Hair follicle dermal papilla cell (primary cell): ENCODE data around the gene GAPDH. TPM values are rescaled to one million over a fixed set of nuclear protein-coding genes. Genes with fewer than 3 reads are reported as not detected.

Experiments used
- small RNA-seq: library from RNA; depleted of rRNA; stranded (forward); fragments of <200 nt; gene quantifications from one replicate; pipeline ENCODE3, GENCODE V24; 2012
- total RNA-seq: library from RNA; depleted of rRNA; stranded (reverse); fragments of >200 nt; gene quantifications from 2 replicates; pipeline ENCODE4 v1.2.3, GENCODE V29; 2012

The GAPDH gene
- 5,670 and 6,868 TPM in 2 replicates for total RNA-seq

GRCh38 chr12:6533923-6534694 is at the start of gene GAPDH:
TSS of gene GAPDH (plus strand) at chr12:6534517. CDS start at chr12:6534833, 316 bp downstream.

GRCh38 chr12:6492838-6493496 is 41.4 kb upstream of the GAPDH start, which contains the start of gene MRPL51:
TSS of gene MRPL51 (minus strand) at chr12:6493262. CDS start at chr12:6493136, 126 bp downstream.

GRCh38 chr12:6493497-6494257 is 40.6 kb upstream of the GAPDH start, which contains the start of gene NCAPD2:
TSS of gene NCAPD2 (plus strand) at chr12:6494102. CDS start at chr12:6495099, 997 bp downstream.

Small RNA genes within 50 kb of the gene (small RNA-seq; reads per million reads assigned to genes)
- gene SCARNA11 = 51.6 reads per million, percentile 97 among the genes with 10 or more reads in this experiment

Other genes with a start within 250 kb of the GAPDH start
- 0.16 TPM in 1 of 2 replicates, not detected in the other for gene PLEKHG6, start 223.8 kb upstream of the GAPDH start, total RNA-seq
- gene TNFRSF1A, start 192.4 kb upstream of the GAPDH start, total RNA-seq = 214 and 306 TPM in 2 replicates
- gene SCNN1A, start 159.0 kb upstream of the GAPDH start, total RNA-seq = 0.85 and 1.5 TPM in 2 replicates
- gene LTBR, start 150.4 kb upstream of the GAPDH start, total RNA-seq = 117 and 121 TPM in 2 replicates
- gene CD27, start 89.6 kb upstream of the GAPDH start, total RNA-seq = 0.36 TPM in 1 of 2 replicates, not detected in the other
- 15.9 and 18.1 TPM in 2 replicates for gene TAPBPL, start 82.5 kb upstream of the GAPDH start, total RNA-seq
- gene VAMP1, start 63.8 kb upstream of the GAPDH start, total RNA-seq = 10.2 and 10.6 TPM in 2 replicates
- gene MRPL51, start 41.3 kb upstream of the GAPDH start, total RNA-seq = 37.6 and 46.0 TPM in 2 replicates
- gene NCAPD2, start 40.4 kb upstream of the GAPDH start, total RNA-seq = 28.1 and 28.2 TPM in 2 replicates
- gene IFFO1, start 21.5 kb downstream of the GAPDH start, total RNA-seq = 13.8 and 16.5 TPM in 2 replicates
- gene NOP2, start 33.8 kb downstream of the GAPDH start, total RNA-seq = 25.9 and 29.0 TPM in 2 replicates
- 197 and 241 TPM in 2 replicates for gene CHD4, start 72.9 kb downstream of the GAPDH start, total RNA-seq
- 0.12 TPM in 1 of 2 replicates, not detected in the other for gene LPAR5, start 101.4 kb downstream of the GAPDH start, total RNA-seq
- 0.16 TPM in 1 of 2 replicates, not detected in the other for gene ACRBP, start 112.9 kb downstream of the GAPDH start, total RNA-seq
- gene ING4, start 128.6 kb downstream of the GAPDH start, total RNA-seq = 36.5 and 40.1 TPM in 2 replicates
- 27.1 and 30.8 TPM in 2 replicates for gene ZNF384, start 154.9 kb downstream of the GAPDH start, total RNA-seq
- gene PIANP, start 166.3 kb downstream of the GAPDH start, total RNA-seq = 0.24 and 2.1 TPM in 2 replicates
- gene COPS7A, start 189.5 kb downstream of the GAPDH start, total RNA-seq = 98.8 and 101 TPM in 2 replicates
- gene MLF2, start 218.6 kb downstream of the GAPDH start, total RNA-seq = 171 and 183 TPM in 2 replicates
- 84.2 and 108 TPM in 2 replicates for gene PTMS, start 231.8 kb downstream of the GAPDH start, total RNA-seq
- 0.16 and 0.61 TPM in 2 replicates for gene LAG3, start 238.0 kb downstream of the GAPDH start, total RNA-seq